ENCODE measurements around the gene PHACTR4. TPM values are rescaled to one million over a fixed set of nuclear protein-coding genes. Genes with fewer than 3 reads are reported as not detected.

The PHACTR4 gene
- total and polyA plus RNA-seq, 2 of the 13 experiments (the other 11 are each of a cell fraction or from before 2014, with no cell fraction given), result 13.9 to 17.1 TPM

- Histone ChIP-seq H3K27me3 (ENCODE audit: control insufficient read depth in 1 of 2, insufficient read depth in 2 of 2, low read length in 2 of 2) (no peaks in the 10 kb centered on the region), H3K4me3 (replicated peaks in 1 of 3; ENCODE audit: insufficient read depth in 1 of 3, low read depth in 2 of 3, low read length in 3 of 3) (no peak overlapping the region), H3K4me1 (ENCODE audit: insufficient read depth, low read length) (peaks cover 13% of the 10 kb centered on the region; the same call in 1 of the 2 replicates), H3K4me2 (ENCODE audit: low read depth, low read length) (no peak overlapping the region), H3K79me2 (ENCODE audit: insufficient read depth, low read length) (peaks cover 2% of the 10 kb centered on the region), H4K20me1 (ENCODE audit: insufficient read depth, low read length) (no peaks in the 10 kb centered on the region), H3K36me3 (replicated peaks in 1 of 2; ENCODE audit: control insufficient read depth in 1 of 2, insufficient read depth in 2 of 2, low read length in 2 of 2) (peaks cover 6 to 49% of the 10 kb centered on the region in 2 experiments; a peak in 4 of 5 replicates), H3K9ac (ENCODE audit: insufficient read depth, low read depth, low read length) (no peak overlapping the region), H3K27ac (ENCODE audit: extremely low read length, insufficient read depth, low read length) (no peak overlapping the region), H2AFZ (ENCODE audit: low read length) (no peak overlapping the region), H3K9me3 (ENCODE audit: low read length) (no peaks in the 10 kb centered on the region)
- DNase-seq (ENCODE audit: low spot score) (no peak), FAIRE-seq (no peak), ATAC-seq (no peak)
- WGBS (ENCODE audit: low lambda C conversion rate), result 94% methylated on average over 1 of the region's 1 CpG
- intact Hi-C loops (cut with micrococcal nuclease; ENCODE audit: unreplicated experiment) (no loop called here), in situ Hi-C loops (cut with HindIII; ENCODE audit: extremely low pct_ligation_motif_present, low pct_unique_long_range_greater_than_20kb) (no loop called here)
- no TSS peak for BruUV-seq (replicated peaks)
- ChIA-PET POLR2A (no interaction called here), CTCF (ENCODE audit: low intra/inter-chr PET ratio, low total read pairs) (no interaction called here)
- TF ChIP-seq ZNF589 (CRISPR knock-in tag; conservative IDR thresholded peaks at IDR 0.05) (no peak), GATAD2A (CRISPR knock-in tag; IDR thresholded peaks at IDR 0.05) (no peak), ZNF362 (CRISPR knock-in tag; IDR thresholded peaks at IDR 0.05; ENCODE audit: borderline replicate concordance) (no peak), TEF (CRISPR knock-in tag; IDR thresholded peaks at IDR 0.05) (no peak), ATF7-NPFF (CRISPR knock-in tag; IDR thresholded peaks at IDR 0.05; ENCODE audit: low read depth) (no peak), HNF1B (CRISPR knock-in tag; IDR thresholded peaks at IDR 0.05) (no peak), MAFF (IDR thresholded peaks at IDR 0.05; ENCODE audit: low read depth, low read length) (no peak), ZBTB10 (CRISPR knock-in tag; IDR thresholded peaks at IDR 0.05; ENCODE audit: borderline replicate concordance) (no peak), HIC2 (CRISPR knock-in tag; IDR thresholded peaks at IDR 0.05; ENCODE audit: low read depth) (no peak)
Observed at GRCh38 chr1:28457678-28458077, 88.1 kb downstream of the PHACTR4 start.
